ENCODE measurements around the gene KRT4.
"Not testable (repeated sequence)": the region's sequence is repeated elsewhere in the genome, so short reads cannot be mapped to it uniquely, and the experiment has no call there.

The KRT4 gene

DNA sequence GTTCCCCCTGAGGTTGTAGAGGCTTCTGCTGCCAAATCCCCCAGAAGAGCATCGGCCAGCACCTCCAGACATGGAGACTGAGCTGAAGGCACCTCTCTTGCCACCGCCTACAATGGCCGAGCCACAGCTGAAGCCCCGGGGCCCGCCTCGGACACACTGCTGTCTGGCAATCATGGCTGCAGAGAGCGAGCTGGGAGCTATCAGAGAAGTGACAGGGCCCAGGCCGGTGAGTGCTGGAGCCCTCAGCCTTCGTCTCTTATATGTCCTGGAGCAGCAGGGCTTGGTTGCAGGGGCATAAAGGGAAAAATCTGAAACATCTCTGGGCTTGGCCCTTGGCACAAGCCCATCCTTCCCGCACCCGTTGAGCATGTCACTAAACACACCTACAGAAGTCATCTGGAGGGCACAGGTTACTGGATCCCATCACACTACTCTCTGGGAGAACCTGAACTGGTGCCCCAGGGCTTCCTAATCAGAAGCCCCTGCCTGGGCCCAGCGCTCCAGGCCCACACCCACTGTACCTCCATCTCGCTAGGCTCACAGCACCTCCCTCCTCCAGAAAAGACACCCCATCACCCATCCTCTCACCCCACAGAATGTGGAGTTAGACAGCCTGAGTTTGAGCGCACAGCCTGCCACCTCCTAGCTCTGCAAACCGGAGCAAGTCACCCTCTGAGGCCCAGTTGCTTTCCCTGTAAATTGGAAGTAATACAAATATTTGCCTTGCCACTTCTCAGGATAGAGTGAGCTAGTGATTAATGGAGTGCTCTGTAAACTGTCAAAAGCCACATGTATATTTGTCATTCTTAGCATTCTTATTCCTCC is at the start of gene KRT4:
KRT4 (minus strand) TSS at position 232 of the 825 bp plus-strand sequence; CDS start at position 174, 58 bp downstream.
- DNase-seq: no peak

DNA sequence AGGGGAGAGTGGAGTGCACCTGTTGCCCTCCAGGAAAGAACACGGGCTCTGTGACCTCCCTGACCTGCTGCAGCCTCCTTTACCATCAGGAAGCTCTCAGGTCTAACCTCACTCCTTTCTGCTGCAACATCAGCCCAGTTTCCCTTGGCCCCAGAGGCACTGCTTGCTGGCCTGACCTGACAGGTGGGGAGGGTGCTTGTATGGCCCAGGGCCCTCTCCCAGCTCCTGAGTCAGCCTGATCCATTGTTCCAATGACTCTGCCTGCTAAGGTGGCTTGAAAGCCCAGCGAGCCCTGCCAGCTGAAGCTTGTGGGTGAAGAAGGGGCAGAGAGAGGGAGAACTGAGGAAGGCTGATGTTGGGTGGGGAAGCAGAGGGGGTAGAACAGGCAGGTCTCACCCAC is 48.1 kb upstream of the KRT4 start:
- DNase-seq: no peak

DNA sequence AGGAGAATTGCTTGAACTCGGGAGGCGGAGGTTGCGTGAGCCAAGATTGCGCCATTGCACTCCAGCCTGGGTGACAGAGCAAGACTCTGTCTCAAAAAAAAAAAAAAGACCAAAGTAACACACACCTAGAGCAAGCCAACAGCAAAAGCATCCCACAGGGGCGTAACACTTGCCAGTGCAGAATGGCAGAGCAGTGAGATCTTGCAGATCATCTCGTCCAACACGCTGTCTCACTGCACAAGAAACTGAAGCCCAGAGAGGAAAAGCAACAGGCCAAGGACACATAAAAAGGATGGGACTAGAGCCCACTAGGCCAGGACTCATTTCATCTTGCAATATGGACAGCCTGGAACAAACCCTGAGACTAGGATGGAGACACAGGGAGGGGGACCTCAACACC is 47.6 kb upstream of the KRT4 start:
- no peak for DNase-seq

DNA sequence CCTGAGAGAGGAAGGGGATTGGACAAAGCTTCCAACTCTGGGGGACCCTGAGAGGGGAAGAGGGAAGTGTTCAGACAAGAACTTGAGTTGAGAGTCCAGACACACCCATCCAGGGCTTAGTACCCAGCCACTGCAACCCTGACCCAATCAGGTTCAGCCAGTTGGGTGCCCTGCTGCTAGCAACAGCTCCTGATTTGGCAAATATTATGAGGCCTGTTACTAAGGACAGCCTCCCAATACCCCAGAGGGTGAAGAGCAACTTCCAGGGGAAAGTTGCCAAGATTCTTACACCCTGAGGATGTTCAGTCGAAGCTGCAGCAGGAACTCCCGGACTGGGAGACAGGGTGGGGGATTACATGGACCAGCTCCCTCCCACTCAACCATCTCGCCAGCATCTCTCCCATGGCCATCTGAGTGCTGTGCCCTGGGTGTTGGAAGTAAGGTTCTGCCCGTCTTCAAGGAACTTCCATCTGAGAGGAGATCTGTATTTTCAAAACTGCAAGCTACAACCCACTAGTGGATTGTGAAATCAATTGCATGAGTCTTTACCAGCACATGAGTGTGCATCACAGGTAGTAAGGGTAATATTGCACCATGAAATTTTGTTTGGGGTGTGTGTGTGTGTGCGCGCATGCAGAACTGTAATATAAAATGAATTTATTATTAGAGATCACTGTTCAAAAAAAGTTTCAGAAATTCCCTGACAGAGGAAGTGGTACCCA is 46.3 kb upstream of the KRT4 start:
- DNase-seq: no peak

DNA sequence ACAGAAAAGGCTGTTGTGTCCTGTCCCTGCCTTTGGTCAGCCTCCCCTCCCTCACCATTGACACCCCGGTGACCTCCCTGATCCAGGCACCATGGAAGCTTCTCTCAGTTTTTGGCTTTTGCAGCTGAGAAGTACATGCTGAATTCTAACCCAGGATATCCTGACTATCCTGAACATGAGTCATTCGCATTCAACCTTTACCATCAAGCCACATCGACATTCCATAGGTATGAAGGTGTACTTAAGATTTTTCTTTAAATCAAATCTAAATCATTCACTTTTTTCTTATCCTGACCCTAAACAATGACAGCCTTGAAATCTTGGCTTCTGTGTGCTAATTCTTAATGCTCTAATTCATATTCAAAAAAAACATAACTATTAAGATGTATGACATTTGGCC is 43.6 kb upstream of the KRT4 start:
- no peak for DNase-seq

DNA sequence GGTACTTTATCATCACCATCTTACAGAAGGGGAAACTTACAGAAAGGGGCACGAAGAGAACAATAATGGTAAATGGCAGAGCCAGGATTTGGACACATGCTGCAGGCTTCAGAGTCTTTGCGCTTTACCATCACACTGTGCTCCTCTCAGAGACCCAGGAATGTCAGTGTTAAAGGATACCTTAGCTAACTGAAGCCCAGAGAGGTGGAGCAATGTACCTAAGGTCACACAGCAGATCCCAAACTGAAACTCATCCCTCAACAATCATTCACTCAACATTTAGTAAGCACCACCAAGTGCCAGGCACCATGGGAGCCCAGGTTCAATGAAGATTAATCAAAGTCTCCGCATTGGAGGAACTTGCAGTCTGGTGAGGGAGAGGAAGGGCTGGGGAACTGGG is 42.9 kb upstream of the KRT4 start:
- DNase-seq: no peak

DNA sequence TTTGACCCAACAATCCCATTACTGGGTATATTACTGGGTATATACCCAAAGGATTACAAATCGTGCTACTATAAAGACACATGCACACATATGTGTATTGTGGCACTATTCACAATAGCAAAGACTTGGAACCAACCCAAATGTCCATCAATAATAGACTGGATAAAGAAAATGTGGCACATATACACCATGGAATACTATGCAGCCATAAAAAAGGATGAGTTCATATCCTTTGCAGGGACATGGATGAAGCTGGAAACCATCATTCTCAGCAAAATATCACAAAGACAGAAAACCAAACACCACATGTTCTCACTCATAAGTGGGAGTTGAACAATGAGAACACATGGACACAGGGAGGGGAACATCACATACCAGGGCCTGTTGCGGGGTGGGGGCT is 42.2 kb upstream of the KRT4 start:
- DNase-seq: not testable (repeated sequence)

DNA sequence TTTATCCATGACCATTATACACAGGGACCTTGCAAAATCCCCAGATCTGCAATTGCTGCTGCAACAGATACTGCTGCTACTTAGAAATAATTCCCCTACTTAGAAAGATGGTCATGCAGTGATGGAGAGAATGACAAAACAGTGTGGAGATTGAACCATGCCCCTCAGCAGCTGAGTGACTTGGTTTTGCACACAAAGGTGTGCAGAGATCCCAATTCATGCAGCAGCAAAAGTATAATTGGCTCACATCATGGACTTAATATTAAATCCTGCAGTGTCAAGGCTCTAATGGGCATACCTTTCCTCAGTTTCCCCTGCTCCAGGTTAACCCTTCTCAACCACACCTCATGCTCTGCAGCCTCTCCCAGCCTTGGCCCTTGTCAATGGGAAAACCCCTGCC is 37.9 kb upstream of the KRT4 start:
- no peak for DNase-seq

DNA sequence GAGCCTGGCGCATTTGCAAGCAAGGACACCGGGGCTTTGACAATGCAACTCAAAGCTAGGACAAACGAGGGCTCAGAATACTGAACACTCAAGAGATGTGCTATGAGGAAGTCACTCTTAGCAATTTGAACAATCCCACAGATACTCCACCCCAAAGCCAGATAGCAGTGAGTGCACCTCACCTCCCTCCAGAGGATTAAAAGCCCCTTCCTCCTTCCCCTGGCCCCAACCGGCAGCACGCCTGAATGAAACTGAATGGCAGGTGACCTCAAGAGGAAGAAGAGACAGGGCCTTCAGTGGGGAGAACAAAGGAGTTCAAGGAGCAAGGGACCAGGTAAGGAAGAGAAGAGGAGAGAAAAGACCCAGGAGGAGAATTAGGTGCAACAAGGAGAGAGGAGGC is 36.8 kb upstream of the KRT4 start:
- DNase-seq: no peak

DNA sequence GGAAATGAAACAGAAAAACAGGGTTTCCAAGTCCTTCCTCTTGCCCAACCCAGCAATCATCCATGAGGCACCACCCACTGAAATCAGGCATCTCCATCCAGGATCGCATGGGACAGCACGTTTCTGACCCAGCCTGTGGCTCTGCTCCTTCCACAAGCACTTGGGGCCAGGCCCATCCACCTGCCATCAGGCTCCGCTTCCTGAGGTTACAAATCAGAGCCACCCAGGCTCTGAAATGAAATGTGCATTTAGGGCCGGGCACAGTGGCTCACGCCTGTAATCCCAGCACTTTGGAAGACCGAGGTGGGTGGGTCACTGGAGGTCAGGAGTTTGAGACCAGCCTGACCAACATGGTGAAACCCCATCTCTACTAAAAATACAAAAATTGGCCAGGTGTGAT is 35.6 kb upstream of the KRT4 start:
- no peak for DNase-seq

DNA sequence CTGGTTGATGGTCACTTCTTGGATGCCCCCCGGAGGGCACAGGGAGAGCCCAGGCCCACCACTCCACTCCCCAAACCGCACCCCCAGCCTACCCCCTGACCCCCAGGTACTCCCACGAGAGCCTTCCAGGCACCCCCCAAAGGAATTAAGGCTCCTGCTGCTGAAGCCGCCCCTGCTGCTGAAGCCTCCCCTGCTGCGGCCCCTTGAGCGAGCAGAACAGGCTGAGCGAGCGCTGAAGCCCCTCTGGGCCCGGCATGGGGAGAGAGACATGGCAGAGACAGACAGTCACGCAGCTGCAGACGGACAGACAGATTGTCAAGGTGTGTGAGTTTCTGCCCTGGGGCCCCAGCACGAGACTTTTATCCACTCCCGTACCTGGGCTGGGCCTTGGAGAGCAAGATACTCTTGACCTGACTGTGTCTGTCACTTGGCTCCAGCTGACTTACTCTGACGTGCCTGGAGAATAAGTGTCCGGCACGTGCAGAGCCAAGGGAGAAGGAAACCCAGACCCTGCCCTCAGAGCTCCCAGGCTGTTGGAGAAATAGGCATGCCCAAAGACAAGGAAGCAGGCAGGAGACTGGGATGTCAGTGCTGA is 34.8 kb upstream of the KRT4 start, which contains the start of gene KRT78:
KRT78 (minus strand) TSS at position 334 of the 595 bp plus-strand sequence; CDS start at position 270, 64 bp downstream.
- no peak for DNase-seq

DNA sequence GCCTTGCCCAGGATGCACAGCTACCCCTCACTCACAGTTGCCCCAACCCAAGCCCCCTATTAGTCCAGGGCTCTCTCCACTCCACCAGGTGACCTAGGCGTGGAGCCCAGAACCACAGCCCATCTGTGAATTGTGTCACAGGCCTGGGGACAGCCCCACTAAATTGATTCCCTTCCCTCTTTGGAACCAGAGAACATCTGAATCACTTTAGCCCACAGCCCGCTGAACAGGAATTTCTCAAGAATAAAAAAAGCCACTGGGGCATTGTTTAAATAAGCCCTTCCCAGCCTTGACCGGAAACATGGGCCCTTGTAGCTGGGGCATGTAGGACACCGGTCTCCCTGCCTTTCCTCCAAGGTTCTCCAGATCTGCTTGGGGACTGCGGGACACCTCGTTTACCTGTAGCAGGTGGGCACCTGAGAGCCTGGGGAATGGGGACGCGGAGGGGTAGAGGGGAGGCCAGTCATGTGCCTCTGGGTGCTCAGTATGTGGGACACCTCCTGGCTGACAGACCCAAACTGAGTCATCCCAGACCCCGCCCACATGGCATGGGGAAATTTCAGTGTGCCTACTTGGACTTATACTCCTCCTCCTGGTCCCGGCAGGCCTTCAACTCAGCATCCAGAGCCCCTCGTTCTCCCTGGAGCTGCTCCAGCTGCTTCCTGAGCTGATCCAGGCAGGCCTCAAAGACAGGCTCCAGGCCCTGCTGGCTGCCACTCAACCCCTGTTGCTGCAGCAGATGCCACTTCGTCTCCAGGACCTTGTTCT is 33.6 kb upstream of the KRT4 start:
- no peak for DNase-seq

DNA sequence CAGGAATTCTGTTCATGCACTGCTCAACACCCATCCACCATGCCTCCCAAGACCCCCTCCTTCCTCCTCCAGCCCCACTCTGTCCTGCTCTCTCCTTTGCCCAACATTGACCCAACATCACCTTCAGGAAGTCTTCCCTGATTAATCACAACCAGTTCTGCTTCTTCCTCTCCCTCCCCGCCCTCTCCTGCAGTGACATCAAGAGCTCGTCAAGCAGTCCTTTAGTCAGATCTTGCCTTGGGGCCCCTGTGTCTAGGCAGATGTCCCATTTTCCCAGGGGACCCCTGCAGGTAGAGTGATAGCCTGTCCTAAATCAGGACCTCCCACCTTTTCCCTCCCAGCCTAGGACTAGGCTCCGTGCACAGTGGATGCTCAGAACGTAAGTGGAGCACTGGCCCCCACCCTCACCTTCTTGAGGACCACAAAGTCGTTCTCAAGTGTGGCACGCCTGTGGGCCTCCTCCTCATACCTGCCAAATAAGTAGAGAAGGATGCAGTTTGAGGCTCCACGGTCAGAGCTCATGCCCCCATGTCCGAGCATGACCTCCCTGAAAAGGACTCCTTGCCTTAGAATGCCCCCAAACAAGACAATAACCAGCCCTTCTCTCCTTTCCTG is 32.5 kb upstream of the KRT4 start:
- no peak for DNase-seq

DNA sequence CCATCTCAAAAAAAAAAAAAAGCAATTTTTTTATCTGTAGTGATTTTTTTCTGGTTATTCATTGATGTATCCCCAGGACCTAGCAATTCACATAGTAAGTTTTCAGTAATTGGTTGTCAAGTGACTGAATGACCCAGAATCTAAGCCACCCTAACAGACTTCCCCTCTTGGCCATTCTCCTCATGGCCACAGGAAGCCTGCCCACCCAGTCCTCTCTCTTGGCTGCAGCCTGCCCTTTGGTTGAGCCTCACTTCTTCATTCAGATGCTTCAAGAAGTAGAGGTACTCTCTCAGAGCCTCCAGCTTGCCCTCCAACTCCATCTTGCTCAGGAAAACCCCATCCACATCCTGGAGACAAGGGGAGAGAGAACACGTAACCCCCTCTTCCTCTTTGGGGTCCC is 32.0 kb upstream of the KRT4 start:
- no peak for DNase-seq

DNA sequence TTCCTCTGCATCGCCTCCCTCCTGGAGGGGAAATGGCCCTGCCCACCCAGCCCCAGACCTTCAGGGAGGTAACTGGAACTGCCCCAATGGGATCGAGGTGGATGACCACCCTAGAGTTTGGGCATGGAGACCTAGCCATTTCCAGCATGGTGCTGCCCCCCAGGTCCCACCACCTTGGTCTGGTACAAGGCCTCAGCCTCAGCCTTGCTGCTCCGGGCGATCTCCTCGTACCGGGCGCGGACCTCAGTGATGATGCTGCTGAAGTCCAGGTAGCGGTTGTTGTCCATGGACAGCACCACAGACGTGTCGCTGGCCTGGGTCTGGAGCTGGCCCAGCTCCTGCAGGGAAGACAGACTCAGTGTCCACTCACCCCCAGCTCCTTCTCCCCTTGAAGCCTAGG is 30.5 kb upstream of the KRT4 start:
- DNase-seq: no peak

DNA sequence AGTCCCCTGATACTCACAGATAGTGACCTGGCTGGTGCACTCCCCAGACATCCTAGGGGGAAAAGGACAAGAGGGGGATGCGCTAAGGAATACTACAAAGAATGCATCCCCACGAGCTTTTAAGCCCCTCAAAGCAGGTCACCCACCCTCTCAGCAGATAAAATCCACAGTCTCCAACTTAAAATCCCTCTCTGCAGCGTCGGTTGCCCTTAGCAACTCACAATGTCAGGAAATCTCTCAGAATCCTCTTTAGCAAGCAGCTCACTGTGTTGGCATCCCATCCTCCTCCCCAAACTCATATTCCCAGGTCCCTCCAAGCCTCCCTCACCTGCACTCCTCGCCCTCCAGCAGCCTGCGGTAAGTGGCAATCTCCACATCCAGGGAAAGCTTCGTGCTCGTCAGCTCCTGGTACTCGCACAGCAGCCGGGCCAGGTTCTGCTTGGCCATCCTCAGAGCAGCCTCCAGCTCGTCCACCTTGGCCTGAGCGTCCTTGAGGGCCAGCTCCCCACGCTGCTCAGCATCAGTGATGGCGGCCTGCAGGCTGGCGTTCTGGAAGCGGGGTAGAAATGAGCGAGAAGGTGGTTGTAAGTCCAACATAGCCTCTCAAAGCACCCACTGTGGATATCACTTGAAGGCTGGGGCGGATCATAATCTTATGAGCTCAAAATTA is 25.7 kb upstream of the KRT4 start:
- no peak for DNase-seq

DNA sequence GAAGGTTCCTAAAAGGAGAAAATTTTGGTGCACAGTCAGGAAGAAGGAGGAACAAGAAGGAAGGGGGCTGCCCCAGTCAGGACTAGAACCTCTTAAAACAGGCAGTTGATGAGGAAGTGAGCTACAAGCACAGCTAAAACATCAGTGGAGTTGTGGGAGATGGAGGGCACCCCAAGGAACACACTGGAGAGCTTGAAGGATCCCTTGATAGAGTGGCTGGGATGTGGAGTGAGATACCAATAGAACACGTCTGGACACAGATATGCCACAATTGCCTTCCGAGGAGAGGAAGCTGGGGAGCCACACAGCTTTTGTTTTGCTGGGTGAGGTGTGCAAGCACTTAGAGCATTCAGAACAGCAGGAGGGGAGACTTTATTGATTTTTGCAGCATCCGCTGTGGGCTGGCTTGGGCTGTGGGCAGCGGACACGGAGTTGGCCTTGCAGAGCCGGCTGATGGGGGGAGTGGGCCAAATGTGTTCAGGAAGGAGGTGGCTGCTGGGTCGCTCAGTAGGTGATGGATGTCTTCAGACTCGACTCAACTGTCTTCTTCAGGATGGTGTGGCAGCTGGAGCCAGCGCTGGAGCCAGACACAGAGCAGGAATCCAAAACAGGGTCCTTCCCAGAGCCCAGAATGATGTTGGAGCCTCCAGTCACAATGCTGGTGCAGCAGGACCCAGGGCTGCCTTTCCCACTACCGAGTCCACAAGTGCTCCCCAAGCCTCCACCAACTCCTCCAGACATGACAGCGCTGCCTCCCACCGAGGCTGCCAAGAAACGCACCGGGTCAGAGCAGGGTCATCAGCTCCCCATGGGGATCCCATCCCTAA is 24.9 kb upstream of the KRT4 start:
- DNase-seq: no peak

DNA sequence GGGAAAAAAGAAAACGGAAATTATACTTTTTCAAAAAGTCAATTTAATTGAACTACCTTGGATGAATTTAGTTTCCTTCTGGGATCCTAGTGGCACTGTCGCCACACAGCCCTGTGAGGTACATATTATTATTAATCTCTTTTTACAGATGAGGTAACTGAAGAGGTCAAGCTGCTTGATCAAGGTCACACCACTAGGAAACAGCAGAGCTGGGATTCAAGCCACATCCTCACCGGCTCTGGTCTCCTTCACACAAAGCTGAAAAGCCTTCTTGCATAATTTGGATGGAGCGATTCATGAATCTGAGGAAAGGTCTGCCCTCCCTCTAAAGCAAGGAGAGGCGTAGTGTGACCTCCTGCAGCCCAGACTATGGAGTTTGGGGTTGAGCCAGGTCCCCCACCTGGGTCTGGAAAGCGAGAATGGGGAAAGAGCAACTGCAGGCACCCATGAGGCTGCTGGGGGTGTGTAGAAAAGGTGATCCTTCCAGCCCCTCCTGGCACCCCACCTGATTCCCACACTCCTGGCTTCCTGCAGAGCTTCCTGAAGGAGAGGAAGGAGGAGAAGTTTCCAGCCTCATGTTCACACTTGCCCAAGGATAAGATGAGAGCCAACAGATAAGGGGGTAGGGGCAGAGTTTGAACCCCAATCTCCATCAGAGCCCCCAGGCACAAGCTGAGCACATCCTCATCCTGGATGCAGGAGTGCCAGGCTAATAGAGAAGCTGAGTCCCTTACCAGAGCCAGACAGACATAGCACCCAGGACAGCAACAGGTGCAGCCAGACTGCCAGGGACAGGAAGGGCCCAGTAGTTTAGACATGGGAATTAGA is 24.1 kb upstream of the KRT4 start:
- DNase-seq: no peak

DNA sequence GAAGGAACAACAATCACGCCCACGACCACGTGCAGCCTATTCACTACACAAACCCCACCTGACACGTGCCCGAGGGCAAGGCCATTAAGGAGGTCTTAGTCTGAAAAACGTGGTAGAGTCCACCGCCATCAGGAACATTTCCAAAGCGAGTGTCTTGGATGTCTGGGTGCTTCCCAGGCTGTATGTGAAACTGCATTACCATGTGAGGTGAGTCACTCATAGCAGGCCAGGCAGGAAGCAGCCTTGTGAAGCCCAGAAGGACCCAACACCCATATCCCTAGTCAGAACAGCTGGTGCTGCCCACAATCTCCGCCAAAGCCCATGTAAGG is 23.5 kb upstream of the KRT4 start:
- no peak for DNase-seq
